NCI-H2081 treated with DMSO at 0.1 percent for 48 hours (cell line): ENCODE data around the gene PCDH9.

Experiments used
- DNase-seq: peaks from one replicate; lab custom pipeline; 2025; lab: John Stamatoyannopoulos, UW

The PCDH9 gene

DNA sequence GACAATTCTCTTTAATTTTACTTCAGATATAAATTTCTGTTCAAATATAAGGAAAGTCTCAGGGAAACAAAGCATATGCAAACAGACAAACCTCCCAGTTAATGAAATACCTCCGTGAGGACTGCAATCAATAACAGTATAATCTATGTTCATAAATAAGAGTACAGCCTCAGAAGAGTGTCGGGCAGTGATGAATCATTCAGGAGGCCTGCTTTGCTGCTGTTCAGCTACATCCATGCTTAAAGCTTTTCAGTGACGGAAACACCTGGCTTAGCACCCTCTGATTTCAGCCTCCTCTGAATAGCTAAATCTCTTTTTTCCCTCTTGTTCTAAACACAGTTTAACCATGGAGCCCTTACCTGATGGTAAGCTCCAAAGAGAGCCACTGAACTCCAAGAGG lies 69.0 kb downstream of the PCDH9 start:
- DNase-seq: no peak

DNA sequence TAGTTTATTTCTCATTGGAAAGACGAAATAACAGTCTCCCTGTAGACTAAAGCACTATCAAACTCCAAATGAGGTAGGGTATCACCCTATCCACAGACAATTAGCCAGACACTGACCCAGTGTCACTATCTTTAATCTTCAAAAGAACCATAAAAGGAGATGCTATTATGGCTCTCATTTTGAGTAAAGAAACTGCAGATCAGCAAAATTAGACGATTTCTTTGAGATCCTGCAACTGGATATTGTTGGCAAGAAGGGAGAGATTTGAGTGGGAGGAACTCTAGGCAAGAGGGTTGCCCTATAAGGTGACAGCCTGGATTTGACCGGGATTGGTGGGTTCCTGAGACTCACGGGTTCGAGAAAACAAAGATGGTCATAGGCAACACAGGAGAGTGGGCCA lies 71.2 kb downstream of the PCDH9 start:
- no peak for DNase-seq

GRCh38 chr13:67156723-67157060 lies 73.4 kb downstream of the PCDH9 start:
- no peak for DNase-seq

DNA sequence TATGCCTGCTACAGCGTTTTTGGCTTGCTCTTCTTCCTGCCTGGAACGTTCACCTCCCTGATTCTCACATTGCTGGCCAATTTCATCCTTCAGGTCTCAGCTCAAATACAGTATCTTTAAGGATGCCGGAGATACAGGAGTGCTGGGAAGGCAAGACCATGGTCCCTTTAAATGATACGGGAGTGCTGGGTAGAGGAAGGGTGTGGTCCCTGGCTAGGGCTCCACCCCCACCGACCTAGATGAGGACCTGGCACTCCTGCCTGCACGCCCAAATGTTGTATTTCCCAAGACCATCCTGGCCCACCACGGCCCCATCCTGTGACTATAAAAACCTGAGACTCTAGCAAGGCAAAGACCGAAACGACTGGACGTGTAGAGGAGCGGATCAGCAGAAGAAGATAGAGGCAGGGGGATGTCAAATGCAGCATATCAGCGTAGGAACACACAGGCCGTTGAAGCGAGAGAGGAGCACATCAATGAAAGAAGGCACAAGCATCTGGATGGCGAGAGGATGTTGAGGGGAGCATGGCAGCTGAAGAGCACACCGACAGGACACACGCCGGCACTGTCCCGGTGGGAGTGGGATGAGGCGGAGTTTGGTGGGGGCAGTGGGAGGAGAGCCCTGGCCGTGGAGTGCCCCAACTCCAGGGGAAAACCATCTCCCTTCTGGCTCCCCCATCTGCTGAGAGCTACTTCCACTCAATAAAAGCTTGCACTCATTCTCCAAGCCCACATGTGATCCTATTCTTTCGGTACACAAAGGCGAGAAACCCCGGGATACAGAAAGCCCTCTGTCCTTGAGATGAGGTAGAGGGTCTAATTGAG lies 74.0 kb downstream of the PCDH9 start:
- no peak for DNase-seq

GRCh38 chr13:67152085-67152484 lies 78.1 kb downstream of the PCDH9 start:
- no peak for DNase-seq

GRCh38 chr13:67151652-67152051 lies 78.5 kb downstream of the PCDH9 start:
- DNase-seq: no peak

DNA sequence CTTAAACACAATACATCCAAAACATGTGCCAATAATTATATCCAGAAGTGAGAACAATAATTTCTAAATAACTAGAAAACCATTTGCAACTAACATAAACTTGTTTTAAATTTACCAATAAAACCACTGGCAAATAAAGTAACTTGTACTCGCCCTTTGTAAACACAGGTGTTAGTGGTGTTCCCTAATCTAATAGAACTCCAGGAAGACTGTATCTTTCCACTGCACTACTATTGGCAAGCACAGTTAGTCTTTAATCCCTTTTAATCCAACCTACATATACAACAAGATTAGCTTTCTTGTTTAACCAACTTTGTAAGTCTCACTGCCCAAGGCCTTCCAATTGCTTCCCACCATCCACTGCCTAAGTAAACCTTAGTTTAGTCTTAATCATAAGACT lies 79.5 kb downstream of the PCDH9 start:
- DNase-seq: no peak

GRCh38 chr13:67148161-67148571 lies 82.0 kb downstream of the PCDH9 start:
- DNase-seq: no peak

GRCh38 chr13:67147342-67148133 lies 82.6 kb downstream of the PCDH9 start:
- no peak for DNase-seq

- DNase-seq: no peak
Observed at GRCh38 chr13:67146523-67147130, 83.5 kb downstream of the PCDH9 start.

GRCh38 chr13:67145950-67146349 lies 84.2 kb downstream of the PCDH9 start:
- DNase-seq: no peak

GRCh38 chr13:67143544-67144115 lies 86.5 kb downstream of the PCDH9 start:
- DNase-seq: no peak

- DNase-seq: no peak
Observed at GRCh38 chr13:67140006-67140405, 90.1 kb downstream of the PCDH9 start.

DNA sequence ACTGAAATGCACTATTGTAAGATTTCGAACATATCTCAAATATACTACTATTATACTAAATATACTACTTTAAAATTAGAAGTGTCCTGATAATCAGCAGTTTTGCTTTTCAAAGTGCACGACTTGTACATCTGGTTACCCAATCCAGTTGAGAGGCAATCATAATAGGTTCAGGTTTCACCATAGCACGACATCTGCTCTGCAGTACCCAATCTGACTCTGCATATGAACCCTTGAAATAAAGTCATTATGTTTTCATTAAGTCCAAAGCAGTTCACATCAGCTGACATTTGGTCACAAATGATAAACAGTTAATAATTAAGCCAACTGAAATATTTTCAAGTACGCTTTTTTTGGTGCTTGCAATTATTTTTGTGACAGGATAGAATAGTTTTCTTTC lies 90.6 kb downstream of the PCDH9 start:
- DNase-seq: no peak

DNA sequence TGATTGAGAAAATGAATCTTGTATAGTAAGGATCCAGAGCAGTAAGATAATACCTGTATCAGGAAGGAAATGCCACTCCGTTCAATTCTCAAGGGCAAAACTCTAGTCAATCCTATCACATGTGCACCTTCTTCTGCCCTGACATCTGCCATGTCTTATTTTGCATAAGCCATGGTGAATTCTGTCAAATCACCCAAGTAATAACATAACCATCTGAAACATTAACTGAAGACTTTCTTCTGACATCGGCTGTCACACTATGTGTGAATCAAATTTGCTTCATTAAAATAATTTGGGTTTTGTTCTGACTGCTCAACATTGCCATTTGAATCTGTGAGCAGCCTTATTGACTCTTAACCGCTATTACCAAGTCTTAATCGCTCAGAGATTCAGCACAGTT lies 91.2 kb downstream of the PCDH9 start:
- no peak for DNase-seq

GRCh38 chr13:67137044-67137735 lies 92.9 kb downstream of the PCDH9 start:
- no peak for DNase-seq

- DNase-seq: no peak
Observed at GRCh38 chr13:67136157-67136556, 94.0 kb downstream of the PCDH9 start.

DNA sequence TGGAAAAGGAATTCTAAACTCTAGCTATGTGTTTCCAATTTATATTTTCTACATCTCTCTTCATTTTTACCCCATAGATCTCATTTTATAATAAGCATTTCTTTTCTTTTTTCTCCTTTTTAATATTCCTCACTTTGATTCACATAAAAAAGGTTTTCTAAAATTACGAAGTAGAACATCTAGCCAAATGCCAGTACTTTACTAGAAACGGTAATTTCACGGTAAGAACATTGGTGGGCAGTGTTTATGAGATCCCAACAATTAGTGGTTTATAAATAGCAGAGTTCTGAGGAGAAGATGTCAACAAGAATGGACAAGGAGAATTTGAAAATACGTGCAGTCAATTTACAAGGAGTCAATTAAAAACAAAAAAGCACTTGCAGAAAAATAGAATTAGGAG lies 94.8 kb downstream of the PCDH9 start:
- DNase-seq: no peak

DNA sequence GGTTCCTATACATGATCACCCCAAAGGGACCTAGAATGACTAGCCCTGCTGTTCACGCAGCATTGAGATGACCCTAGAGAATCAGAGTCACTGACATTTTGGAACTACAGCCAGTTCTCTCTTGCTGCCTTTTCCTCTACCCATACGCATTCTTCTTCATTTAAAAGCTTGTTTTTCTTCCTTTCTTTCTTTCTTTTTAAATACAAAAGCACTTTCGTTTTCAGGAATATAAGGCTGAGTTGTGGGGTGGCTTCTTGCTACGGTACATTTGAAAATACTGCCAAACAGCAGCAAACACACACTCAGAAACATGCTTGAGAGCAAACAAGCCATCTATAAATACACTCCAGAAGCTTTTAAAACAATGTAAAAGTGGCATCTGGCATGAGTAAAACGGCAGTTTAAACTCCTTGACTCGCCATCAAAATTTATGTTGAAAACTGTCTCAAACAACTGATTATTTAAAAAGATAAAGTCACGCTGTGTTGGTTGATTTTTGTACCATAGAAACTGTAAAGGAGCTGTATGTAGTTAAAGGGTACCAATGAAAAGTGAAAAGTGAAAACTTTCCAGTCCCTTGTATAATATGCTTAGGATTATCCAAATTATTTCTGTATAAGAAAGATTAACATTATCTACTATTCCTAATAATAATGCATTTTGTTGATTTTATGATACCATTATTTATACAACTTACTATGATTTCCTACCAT lies 95.6 kb downstream of the PCDH9 start:
- DNase-seq: no peak

DNA sequence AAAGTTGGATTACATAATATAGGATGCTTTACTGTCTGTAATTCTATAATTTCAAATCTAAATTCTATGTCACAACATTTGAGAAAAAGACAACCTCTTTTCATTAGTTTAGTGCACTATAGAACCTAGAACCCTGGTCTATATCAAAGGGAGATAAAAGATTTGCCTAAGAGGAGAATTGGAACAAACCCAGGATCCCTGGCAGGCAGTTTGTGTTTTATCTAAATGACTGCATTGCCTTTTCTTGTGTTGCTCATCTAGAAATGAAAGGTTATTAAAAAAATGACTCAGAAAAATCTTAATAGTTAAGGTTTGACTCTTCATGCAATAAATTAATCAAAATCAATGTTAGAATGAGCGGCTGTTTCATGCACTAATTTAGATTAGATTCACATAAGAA lies 96.7 kb downstream of the PCDH9 start:
- no peak for DNase-seq

GRCh38 chr13:67131393-67131792 lies 98.7 kb downstream of the PCDH9 start:
- DNase-seq: no peak

DNA sequence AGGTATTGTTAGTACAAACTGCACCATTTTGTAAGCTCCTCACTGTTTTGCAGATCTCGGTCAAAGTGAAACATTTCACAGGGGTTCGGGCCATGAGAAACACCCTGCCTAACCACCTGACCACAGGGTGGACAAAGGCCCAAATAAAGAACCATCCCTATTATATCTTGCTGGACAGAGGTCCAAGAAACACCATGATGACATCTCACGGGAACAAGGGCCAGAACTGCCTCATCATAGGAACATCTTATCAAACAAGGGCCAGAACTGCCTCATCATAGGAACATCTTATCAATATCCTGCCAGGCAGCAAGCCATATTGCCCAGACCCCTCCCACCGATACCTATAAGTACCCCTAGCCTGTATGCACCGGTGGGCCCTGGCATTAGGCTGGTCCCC lies 99.7 kb downstream of the PCDH9 start:
- no peak for DNase-seq
